ENCODE measurements around the gene ADIRF.
"Not testable (repeated sequence)": the region's sequence is repeated elsewhere in the genome, so short reads cannot be mapped to it uniquely, and the experiment has no call there.

ADIRF gene

GRCh38 chr10:86981020-86981419 is 12.7 kb downstream of the ADIRF start:
- DNase-seq, result not testable (repeated sequence)

- no peak for DNase-seq
Observed at GRCh38 chr10:86981716-86982115, 13.4 kb downstream of the ADIRF start.

- DNase-seq, result not testable (repeated sequence)
Observed at GRCh38 chr10:86984498-86984897, 16.2 kb downstream of the ADIRF start.

GRCh38 chr10:86988520-86988919 is 20.2 kb downstream of the ADIRF start:
- no peak for DNase-seq

GRCh38 chr10:86991362-86991761 is 23.1 kb downstream of the ADIRF start:
- DNase-seq, result not testable (repeated sequence)

GRCh38 chr10:86992456-86992855 is 24.2 kb downstream of the ADIRF start:
- DNase-seq, result no peak

GRCh38 chr10:86992929-86993328 is 24.6 kb downstream of the ADIRF start:
- no peak for DNase-seq

- DNase-seq, result not testable (repeated sequence)
Observed at GRCh38 chr10:86999802-87000403, 31.6 kb downstream of the ADIRF start.

GRCh38 chr10:87000491-87000890 is 32.2 kb downstream of the ADIRF start:
- DNase-seq, result no peak

- not testable (repeated sequence) for DNase-seq
Observed at GRCh38 chr10:87007124-87007523, 38.8 kb downstream of the ADIRF start.

GRCh38 chr10:87007674-87008073 is 39.4 kb downstream of the ADIRF start:
- DNase-seq, result not testable (repeated sequence)

- DNase-seq, result not testable (repeated sequence)
Observed at GRCh38 chr10:87008303-87008702, 40.0 kb downstream of the ADIRF start.

- DNase-seq, result not testable (repeated sequence)
Observed at GRCh38 chr10:87009134-87009696, 40.9 kb downstream of the ADIRF start.

- not testable (repeated sequence) for DNase-seq
Observed at GRCh38 chr10:87013528-87013927, 45.2 kb downstream of the ADIRF start.

GRCh38 chr10:87014986-87015716 is 46.9 kb downstream of the ADIRF start:
- not testable (repeated sequence) for DNase-seq

- DNase-seq, result not testable (repeated sequence)
Observed at GRCh38 chr10:87018127-87018526, 49.8 kb downstream of the ADIRF start.

- not testable (repeated sequence) for DNase-seq
Observed at GRCh38 chr10:87019066-87019465, 50.8 kb downstream of the ADIRF start.

GRCh38 chr10:87019504-87019903 is 51.2 kb downstream of the ADIRF start:
- DNase-seq, result not testable (repeated sequence)

GRCh38 chr10:87020056-87020455 is 51.8 kb downstream of the ADIRF start, which contains the start of gene FAM25A:
Gene FAM25A (plus strand): TSS chr10:87020294. CDS start chr10:87020325, 31 bp downstream.
- not testable (repeated sequence) for DNase-seq
